ENCODE measurements around the gene CACNA1C.

Gene CACNA1C

DNA sequence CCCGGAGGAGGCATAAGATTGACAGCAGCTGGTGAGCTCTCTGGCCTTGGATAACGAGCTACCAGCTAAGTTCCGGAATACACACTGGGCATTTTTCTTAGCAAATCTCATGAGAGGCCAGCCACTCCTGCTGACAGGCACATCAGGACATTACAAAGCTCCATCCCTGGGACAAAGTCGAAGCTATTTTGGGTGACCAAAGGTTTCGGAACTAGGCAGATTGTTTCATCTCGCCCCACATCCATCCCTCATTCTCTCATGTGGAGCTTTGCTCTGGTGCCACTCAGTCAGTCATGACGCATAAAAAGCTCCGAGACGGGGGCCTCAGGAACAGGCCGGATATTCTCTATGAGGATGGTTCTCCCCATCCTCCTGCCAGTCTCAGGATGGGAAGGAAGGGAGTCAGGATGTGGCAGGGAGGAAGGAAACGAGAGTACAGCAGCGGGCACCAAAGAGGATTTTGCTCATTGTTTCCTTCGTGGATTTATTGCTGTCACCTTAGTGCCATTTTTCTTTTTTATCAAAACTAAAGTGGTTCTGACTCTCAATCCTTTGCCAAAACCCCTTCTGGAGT is 488.9 kb downstream of the CACNA1C start:
- DNase-seq = no peak

DNA sequence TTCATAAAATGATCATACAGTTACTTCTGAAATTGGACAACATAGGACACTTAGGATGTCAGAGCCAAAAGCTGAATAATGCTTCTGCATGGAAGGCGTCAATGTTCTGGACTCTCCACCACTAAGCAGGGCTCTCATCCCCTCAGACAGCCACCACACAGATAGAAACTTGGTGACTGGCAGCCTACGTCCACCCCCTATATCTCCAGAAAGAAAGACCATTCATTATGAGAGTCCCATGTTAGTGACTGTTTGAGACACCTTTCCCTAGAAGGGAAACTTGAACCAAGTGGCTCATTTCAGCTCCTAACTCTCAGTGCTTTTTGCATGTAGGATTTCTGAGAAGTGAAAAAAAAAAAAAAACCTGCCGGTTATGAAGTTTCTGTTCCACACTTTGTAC is 491.0 kb downstream of the CACNA1C start:
- no peak for DNase-seq

DNA sequence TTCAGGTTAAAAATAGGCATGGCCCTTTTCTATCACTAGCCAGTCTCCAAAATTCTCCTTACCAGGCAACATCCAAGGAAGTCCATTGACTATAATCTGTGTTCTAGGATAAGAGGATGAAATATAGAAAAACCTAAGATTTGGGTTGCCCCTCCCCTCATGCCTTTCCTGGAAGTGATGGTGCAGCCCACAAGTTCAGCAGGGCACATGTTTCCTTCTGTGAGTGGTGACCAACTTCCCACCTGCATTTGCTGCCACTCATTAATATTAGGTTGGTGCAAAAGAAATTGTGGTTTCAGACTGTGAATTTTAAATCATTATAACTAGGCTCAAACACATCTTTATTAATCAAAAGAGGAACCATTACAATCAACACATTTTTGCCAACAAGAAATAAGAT is 491.4 kb downstream of the CACNA1C start:
- DNase-seq = no peak

DNA sequence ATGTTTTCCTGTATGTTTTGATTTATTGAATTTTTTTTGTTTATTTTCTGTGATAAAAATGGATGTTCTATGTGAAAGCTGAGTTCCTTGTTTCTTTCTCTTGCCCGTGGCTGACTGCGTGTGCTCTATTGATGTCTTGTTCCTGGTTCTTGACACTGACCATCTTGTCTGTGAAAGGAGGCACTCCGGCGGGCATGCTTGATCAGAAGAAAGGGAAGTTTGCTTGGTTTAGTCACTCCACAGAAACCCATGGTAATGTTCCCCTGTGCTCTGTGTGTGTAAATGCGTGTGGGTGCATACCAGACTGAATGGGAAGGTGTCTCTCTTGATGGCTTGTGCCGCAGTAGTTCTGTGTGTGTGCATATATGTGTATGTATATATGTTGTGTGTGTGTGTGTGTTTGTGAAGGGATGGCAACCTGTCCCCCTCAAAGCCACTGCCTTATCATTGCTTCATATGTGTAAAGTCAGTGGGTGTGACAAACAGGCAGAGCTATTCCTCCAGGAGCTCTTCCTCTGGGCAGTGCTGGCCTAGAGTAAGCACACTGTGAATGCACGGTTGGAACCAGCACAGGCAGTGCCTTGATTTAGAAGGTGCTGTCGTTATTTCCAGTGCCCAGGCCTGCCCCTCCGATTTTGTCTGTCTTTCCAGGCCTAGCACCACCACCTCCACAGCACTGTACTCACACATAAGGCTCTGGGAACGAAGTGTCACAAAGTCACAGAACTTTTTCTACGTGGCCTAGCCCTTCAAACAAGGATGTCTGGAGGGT is 494.7 kb downstream of the CACNA1C start:
- no peak for DNase-seq

DNA sequence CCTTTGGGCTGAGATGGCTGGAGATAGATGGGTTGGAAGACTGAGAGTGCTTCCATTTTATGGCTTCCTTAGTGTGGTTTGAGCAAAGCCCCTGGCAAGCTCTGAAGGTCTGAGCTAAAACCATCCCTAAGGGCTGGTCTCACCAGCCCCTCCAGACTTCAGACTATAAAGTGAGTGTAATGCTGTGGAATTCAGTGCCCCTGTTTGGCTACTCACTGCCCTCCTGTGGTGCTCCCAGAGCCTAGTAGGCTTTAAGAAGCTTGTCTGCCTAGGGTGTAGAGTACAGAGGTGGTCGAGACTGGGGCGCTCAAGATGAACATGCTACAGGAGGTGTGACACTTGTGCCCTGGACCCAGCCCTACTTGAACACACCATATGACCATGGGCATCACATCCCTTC is 495.3 kb downstream of the CACNA1C start:
- DNase-seq = no peak

DNA sequence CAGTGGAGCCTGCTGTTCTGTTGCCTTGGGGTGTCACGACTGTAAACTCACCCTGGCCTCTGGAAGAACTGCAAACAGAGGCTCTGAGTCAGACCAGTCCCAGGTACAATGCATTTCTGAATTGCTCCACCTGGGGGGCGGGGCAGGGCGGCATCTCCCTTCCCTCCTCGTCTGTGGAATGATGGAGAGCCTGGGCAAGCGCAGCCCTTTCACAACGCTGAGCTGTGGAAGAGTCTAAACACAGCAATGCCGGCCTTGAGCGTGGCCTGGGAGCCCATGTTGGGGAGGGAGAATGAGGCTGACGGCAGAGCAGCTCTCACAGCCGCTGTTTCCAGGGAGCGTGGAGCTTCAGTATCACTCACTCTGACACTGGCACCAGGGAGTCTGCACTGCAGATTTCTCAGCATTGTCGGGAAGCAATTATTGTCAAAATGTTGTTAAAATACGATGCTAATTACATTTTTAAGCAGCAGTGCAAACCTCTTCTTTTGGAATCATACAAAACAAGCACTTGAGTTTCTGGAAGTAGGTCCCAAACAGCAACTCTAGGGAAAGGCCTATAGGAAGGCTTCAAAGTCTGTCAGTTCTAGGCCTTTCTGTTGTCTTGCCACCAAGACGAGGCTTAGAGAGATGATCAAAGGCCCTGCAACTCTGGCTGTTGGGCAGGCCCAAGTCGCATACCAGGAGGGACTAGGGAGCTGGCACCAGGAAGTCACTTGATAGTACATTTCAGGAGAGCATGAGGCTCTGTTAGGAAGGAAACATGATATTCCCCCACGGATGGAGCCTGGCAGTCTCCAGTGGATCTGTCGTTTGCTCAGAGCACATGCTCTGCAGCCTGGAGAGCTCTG is 498.0 kb downstream of the CACNA1C start:
- no peak for DNase-seq

DNA sequence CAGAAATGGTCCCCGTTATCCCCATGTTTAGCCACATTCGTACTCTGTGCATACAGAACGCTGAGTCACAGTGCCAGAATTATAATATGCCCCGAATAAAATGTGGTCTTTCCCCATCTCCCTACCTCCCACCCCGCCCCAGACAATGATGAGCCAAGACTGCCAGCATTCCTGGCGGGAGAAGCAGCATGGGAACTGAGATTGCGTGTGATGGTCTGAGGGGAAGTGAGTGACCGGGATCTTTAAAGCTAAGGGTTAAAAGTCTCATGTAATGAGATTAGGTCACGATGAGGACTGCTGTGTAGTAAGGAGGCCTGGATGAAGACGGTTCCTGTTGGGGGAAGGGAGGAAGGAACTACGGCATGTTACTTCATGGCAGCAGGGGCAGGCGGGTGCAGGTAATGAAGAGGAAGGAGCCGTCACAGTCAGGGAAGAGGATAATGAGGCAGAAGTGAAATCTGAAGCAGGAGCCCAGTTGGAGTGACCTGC is 498.7 kb downstream of the CACNA1C start:
- no peak for DNase-seq

DNA sequence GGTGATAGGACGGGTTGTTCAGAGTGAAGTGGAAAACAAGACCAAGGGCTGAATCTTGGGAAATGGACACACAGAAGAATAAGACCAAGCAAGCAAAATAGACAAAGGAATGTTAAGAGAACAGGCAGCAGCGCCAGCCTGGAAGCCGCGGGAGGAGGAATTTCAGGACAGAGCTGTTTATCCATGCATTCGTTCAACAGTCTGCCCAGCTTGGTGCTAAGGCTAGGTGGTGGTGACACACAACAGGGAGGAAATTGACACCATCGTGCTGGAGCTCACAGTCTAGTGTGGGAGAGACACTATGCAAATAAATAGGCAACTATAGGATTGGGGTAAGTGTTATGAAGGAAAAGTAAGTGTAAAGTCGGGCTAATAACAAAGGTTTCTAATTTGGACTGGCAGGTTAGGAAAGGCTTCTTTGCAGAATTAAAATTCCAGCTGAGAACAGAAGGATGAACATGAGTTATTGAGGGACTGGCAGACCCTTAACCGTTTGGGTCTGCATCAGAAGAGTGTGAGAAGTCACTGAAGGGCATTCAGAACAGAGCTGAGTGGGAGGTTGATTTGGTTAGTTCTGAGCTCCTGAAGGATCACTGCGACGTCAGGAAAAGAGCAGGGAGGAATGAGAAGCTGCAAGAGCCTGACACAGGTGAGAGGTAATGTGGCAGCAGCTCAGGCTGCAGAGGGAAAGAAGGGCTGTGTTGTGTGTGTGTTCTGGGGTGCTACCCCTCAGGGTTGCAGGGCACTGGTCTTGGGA is 499.4 kb downstream of the CACNA1C start:
- no peak for DNase-seq

DNA sequence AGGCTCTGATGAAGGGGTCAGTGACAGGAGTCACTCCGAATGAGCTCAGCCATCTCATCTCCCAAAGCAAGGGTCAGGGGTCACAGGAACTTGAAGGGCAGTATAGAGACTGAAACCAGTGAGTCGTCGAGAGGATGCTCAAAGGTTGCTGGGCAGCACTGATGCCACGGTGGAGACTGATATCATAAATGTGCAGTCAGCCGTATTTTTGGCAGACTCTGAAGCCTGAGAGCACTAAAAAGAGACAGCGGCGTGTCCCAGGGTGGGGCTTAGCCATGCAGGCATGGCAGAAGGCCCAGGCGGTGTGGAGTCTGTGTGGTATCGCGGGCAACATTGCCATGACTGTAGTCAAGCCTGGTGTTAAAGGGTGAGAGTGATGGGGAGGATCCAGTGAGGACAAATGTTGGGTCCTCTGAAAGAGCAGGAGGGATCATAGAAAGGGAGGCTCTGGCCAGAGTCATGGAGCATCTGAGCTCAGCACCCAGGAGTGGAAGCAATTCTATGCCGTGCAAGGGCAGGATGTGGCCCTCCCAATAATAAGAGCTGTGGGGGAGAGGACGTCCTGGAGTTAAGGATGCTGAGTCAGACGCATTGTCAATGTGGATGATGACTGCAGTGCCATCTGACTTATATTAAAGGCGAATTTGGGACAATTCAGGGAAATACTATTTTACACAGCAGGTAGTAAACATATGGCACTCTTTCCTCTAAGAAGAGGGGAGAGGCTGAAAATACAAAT is 500.8 kb downstream of the CACNA1C start:
- DNase-seq = no peak

DNA sequence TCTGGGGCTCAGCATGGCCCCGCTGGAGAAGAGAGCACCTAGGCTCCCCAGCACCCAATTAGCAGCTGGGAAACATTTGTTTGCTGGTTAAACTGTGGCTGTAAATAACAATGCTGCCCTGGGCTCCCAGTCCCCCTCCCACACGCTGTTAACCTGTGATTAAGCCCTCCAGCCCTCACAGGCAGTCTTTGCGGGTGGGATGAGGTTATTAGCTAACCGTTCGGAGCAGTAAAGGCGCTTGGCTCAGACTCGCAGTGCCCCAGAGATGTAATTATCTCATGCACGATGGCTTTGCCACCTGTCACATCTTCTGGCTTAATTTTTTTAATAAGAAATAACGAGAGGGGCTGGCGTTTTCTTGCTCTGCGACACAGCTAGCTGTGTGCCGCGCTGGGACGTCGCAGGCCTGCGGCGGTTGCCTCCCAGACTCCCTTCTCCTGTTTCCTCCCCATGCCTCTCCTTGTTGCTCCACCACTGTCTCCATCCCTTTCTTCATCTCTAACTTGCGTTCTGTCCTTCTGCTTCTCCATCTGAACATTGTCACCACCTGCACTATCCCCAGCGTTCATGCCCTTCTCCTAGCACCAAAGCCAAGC is 502.8 kb downstream of the CACNA1C start:
- no peak for DNase-seq

DNA sequence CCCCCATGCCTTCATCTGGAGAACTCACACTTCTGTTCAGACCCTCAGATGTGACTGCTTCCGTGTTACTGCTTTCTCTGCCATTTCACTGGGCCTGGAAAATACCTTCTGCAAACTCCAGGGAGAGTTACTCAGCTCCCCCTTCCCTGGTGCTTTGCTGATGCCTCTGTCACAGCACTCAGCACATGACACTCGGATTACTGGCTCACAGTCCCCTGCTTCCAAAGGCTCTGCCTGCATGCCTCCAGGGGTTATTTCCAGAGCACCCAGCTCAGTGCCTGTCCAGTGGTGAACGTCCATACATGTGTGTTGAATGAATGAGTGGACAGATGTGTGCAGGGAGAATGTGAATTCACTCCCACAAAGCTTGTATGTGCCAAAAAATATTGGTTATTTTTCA is 504.8 kb downstream of the CACNA1C start:
- no peak for DNase-seq

DNA sequence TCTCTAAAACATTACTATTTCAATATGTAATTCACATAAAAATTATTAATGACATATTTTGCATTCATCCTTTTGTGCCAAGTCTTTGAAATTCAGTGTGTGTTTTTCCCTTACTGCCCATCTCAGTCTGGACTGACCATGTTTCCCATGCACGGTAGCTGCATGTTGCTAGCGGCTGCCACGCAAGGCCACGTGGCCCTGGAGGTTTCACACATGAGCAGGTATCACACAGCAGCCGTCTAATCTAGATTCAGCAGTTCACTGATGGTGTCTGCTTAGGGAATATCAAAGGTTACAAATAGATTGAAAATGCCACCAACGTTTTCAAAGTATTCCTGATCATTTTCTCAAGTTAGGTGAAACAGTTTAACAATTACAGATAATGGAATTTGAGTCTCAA is 507.1 kb downstream of the CACNA1C start:
- no peak for DNase-seq

DNA sequence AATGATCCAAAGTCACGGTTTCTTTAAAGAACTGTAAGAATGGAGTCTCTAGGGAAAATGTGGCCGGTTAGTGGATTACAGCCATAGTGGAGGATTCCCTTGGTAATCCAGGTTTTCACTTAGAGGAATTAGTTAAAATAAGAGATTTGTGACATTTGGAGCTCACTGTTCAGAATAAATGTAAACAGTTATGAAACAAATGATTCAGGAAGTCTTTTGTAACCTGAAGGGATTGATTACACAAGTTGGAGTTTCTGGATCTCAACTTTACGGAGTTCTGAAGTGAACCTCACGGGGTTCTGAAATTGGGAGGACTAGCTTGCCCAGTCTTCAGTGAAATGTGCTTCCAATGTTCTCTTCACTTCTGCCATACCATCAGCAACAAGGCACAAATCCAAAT is 507.6 kb downstream of the CACNA1C start:
- DNase-seq = no peak

DNA sequence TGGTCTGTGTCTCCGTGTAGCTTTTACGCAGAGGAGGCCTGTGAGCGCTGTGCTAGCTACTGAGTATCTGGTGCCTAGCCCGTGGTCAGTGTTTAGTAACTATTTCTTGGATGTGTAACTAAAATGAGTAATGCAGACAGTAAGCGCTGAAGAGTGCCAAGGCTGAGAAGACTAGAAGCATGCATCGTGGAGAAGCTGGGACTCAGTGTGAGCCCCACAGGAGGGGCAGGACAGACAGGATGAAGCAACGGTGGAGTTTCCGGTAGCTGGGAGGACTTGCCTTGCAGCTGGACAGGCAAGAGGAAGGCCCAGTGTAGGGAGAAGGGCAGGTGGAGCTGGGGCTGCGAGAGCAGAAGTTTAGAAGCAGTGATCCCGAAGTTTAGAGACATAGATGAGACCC is 508.6 kb downstream of the CACNA1C start:
- DNase-seq = no peak

DNA sequence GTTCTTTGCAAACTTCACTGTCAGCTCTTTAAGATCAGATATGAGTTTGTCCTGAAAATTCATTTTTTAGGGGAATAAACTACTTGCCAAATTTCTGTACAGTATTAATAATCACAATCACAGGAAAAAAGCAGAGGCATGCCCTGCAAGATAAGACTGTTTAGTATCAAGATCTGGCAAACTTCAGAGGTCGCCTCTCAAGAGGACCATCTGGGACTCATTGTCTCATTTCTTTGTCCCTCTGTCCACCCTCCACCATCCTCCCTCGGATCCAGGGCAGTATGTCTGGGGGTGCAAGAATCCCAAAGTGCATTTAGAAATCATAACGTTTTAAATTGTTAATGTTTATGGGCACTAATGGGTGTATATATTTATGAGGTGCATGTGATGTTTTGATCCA is 509.6 kb downstream of the CACNA1C start:
- DNase-seq = no peak

DNA sequence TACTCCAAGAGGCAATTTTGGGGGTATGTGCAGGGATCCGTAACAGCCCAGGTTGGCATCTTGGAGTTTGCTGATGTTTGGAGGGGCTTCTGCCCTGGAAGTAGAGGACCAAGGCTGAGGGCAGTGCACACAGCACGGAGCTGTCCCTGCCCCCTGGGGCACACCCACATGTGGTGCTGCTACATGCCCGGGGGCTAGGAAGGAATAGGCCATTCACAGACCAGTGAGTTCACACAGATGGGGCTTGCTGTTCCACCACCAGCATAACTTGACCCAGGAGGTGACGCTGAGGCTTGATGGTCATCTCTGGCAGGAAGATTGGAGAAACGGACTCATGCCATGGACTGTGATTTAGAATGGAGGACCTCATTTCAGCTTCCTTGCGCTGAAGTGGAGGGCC is 510.9 kb downstream of the CACNA1C start:
- DNase-seq = no peak

DNA sequence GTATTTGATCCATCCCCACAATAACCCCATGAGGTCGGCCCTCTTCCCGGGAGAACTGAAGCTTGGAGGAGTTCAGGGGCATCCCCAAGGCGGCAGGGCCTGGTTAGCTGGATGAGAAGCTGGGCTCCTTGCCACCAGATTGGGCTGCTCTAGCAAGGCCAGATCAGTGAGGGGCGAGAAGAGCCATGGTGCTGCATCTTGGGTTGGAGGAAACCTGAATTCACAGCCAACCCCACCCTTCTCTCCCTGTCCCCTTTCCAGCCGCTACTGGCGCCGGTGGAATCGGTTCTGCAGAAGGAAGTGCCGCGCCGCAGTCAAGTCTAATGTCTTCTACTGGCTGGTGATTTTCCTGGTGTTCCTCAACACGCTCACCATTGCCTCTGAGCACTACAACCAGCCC is 513.4 kb downstream of the CACNA1C start:
- DNase-seq = no peak

DNA sequence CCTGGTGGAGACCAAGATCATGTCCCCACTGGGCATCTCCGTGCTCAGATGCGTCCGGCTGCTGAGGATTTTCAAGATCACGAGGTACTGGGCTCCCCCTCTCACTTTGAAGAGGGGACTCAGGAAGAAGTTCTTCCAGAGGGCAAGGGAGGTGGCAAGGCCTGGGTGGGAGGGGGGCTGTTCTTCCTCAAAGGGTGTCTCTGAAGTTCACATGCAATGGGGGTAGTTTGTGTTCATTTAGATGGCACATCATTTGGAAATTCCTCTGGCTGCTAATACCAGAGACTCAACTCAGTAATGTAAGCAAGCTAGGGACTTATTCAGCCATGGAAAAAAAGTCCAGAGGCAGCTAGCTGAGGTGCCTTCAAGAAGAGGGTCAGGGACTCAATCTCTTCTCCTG is 514.9 kb downstream of the CACNA1C start:
- no peak for DNase-seq

DNA sequence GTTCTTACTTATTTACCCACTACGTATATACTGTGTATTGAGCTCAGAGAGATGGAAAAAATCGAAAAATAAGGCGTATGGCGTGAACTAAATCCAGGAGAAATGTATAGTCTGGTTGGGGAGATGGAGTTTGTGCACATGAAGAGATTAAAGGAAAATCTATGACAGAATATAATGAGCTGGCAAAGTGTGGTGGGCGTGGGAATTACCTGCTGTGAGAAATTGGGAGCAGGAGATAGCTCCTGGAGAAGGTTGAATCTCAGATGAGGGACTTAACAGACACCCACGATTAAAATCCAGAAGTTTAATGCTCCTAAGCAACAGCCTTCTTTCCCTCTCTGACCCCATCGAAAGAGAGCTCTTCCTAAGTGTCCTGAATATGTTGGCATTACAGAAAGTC is 517.8 kb downstream of the CACNA1C start:
- DNase-seq = no peak

DNA sequence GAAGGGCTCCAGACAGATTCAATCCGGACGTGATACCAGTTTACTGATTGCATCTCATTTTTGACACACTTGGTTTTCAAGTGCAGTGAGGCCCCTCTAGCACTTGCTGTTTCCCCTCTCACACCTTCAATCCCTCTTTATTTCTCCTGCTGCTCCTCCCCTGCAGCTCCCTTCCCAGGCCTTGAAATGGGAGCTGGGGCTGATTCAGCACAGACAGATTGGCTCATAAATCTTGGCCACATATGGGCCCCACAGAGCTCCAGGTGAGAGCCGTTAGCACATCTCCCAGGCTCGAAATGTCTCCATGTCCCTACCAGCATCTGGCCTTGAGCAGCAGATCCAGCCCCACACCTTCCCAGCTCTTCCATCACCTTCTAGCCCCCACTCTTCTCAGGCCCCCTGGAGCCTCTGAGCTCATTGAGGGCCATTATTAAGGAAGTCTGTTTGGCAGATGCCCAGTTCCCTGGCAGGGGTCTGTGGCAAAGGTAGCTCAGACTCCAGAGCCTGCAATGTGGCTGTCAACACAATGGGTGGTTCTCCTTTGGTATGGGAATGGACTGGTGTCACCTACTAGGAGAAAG is 521.7 kb downstream of the CACNA1C start:
- DNase-seq = no peak

DNA sequence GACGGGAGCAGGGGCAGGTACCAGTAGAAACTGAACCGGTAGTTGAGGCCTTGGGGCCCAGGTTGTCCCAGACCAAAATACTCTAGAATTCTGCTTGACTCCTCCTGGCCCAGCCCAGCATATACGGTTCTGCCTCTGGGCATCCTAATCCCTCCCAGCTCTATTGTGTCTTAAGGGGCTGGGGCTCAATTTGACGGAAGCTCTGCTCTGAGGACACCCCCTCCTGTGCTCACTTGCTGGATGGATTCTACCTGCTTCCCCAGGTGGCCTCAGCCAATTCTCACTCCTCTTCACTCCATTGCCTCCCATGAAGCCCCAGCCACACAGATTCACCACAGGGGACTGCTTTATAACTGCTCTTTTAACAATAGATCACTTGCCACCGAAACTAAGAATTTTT is 522.5 kb downstream of the CACNA1C start:
- DNase-seq = no peak

DNA sequence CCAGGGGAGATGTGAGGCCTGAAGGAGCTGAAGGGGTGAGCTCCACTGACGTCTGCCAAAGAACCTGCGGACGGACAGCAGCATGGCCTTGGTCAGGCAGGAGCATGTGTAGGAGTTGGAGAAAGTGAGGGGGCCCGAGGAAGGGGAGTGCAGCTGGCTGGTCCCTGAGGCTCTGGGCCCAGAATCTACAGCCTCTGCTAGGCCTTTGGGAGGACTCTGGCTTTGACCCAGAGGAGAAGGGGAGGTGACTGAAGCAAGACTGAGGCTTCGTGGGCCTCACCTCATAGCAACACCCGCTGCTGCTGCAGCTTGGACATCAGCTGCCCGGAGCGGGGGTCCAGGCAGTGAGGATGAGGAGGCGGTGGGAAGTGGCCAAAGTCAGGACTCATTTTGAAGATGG is 525.4 kb downstream of the CACNA1C start:
- no peak for DNase-seq

All from stimulated activated CD4-positive, alpha-beta T cell treated with anti-CD3 and anti-CD28 coated beads, Interleukin-2, amount 100 ng/mL, for 48 hours (primary cell).